Occipital lobe (tissue), 2 donors: ENCODE data around the gene AKNA. TPM values are rescaled to one million over a fixed set of nuclear protein-coding genes. Genes with fewer than 3 reads are reported as not detected.

Source experiments
- DNase-seq: peaks from one replicate; lab custom pipeline; 2025; lab: John Stamatoyannopoulos, UW
- total RNA-seq: library from RNA; depleted of rRNA; stranded (reverse); fragments of >200 nt; gene quantifications from one replicate; pipeline ENCODE4 v1.2.3, GENCODE V29; 2014

AKNA gene
- total RNA-seq, 1 donor from 2014 or later = 3.3 TPM

- no peak for DNase-seq
Observed at GRCh38 chr9:114307899-114308267, 79.9 kb downstream of the AKNA start.

GRCh38 chr9:114304416-114305188 is 83.2 kb downstream of the AKNA start:
- no peak for DNase-seq

DNA sequence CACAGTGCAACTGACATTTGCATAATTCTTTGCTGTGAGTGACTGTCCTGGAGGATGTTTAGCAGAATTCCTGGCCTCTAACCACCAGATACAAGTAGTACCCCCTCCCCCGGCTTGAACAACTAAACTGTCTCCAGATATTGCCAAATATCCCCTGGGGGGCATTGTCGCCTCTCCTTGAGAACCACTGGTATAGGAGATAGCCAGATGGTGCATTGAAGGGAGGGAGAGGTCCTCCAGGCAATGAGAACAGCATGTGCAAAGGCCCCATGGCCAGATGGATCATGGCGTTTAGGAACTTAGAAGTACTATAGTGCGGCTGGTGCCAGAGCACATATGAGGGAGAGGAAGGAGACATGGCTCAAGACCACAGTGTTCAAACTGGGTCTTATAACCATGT is 83.8 kb downstream of the AKNA start:
- no peak for DNase-seq

GRCh38 chr9:114303571-114303970 is 84.2 kb downstream of the AKNA start:
- DNase-seq = no peak

GRCh38 chr9:114302727-114303126 is 85.1 kb downstream of the AKNA start:
- DNase-seq = no peak

DNA sequence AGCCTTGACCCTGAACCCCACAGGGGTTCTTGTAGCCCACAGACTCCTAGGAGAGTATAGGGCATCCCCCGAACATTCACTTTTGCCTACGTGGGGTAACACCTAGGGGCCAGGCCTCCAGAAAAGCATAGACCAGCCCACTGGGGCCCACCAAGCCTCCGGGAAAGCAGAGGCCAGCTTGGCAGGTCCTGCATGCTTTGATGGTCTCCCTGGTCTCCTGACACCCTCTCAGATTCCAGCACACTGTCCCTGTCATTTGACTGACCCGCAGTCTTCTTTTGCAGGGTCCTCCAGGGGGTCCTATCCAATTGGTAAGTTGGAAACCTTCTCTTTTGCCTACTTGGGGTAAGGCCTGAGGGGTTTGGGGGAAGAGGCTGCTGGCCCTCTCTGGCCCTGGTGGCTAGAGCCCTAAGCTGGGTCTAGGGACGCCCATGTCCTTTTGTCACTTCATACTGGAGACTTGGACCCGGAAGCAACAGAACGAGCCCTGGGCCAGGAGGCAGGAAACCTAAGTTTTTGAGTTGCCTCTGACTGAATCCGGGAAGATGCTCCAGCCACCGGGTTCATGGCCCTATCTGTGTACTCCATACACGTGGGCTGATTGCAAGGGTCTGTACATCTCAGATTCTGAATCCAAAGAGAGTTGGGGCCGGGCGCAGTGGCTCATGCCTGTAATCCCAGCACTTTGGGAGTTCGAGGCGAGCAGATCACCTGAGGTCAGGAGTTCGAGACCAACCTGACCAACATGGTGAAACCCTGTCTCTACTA is 85.8 kb downstream of the AKNA start:
- no peak for DNase-seq

DNA sequence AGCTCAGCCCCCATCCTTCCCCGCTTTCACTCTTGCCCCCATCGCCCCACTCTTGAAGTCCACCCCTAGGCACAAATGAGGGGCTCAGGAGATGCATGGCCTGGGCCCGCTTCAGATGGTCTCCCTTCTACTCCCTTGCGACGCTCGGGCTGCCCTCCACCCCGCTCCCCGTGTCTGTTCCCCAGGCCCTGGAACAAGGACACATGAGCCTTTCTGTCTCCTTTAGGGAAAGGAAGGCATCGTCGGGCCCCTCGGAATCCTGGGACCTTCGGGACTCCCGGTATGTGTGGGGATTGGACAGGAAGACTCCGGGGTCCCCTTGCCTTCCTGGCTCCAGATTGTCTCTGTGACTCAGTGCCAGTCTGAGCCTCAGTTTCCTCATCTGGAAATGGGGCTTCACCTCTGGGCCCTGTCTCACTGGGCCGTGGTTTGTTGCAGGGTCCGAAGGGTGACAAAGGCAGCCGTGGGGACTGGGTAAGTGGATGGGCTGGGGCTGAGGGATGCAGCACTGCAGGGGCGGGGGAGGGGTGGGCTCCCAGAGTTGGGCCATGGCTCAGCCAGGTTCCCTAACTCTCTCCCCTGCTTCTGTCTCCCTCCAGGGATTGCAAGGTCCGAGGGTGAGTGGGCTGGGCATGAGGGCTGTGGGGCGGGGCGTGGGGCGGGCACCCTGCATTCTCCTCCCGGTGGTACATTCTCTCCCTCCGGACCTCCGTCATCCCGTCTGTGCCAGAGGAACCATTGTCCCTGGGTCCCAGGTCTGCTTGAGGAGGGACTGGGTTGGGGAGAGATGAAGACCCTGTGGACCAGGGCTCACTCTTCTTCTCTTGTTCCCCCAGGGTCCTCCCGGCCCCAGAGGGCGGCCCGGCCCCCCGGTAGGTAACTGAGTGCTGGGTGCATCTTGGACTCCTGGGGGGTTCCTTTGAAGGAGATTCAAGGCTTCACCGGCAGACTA is 86.7 kb downstream of the AKNA start:
- DNase-seq = no peak

GRCh38 chr9:114300153-114300845 is 87.5 kb downstream of the AKNA start:
- no peak for DNase-seq

DNA sequence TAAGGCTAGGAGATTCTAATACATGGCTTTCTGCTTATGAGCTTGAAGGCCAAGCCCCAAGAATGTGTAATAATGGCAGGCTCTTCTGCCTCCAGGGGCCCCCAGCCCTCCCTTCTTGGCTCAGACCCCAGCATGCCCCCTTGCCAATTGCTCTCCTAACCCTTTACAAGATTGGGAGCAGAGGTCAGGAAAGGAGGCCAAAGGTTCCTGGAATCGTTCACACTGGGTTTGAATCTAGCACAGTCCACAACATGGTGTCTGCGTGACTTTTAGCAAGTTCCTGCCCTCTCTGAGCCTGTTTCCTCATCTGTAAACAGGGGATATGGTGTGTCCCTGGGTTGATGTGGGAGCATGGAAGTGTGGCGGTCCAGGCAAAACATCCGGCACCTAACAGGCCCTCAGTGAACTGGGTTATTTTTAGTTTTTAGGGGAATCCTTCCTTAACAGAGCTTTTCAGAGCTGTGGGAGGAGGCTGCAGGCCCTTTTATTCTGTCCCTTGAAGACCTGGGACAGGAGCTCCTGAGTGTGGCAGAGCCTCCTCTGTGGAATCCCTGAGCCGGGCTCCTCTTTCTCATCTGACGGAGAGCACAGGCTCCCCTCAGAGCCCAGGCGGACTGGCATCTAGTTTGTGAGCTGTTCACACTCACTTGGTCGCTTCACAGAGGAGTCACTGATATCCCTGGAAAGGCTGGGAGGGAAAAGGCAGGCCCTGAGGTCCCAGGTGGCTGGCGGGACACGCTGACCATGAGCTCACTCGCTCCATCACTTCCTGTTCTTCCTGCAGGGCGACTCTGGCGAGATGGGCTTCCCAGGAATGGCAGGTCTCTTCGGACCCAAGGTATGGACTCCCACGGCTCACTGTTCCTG is 88.3 kb downstream of the AKNA start:
- no peak for DNase-seq

DNA sequence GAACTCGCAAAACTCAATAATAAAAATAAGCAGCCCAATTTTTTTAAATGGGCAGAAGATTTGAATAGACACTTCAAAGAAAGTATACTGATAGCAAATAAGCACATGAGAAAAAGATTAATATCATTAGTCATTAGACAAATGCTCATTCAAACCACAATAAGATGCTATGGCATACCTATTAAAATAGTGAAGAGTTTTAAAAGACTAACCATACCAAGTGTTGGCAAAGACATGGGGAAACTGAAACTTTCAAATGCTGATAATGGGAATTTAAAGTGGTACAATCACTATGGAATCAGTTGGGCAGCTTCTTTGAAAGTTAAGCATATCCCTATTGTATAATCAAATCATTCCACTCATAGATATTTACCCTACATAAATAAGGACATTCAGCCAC is 91.4 kb downstream of the AKNA start:
- no peak for DNase-seq

GRCh38 chr9:114294664-114295063 is 93.1 kb downstream of the AKNA start:
- DNase-seq = no peak

DNA sequence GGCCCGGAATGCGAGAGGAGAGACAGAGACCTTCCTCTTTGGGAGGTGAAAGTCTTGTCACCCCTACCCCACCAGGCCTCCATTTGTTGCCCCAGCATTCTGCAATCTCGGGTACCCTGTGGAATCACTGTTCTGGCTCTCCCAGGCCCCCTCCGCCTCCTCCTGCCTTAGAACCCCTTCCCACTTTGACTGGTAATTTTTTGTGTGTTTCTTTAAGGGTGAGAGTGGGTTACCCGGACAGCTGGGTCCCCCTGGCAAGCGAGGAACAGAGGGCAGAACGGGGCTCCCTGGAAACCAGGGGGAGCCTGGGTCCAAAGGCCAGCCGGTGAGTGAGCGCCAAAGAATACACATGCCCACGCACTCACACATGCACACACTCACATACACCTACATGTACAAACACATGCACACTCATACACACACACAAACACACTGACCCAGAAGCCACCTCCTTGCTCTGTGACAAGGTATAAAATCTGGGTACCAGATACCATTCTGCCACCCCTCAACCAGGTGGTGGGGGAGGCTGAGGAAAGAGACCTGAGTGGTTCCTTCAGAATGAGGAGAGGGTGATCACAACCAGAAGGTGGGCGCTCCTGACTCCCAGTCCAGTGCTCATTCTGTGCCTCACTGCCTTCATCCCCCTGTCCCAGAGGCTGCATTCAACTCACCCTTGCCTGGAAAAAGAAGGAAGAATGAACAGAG is 95.7 kb downstream of the AKNA start:
- no peak for DNase-seq

- peak; percentile 16 for DNase-seq
Observed at GRCh38 chr9:114291064-114291474, 96.7 kb downstream of the AKNA start.

DNA sequence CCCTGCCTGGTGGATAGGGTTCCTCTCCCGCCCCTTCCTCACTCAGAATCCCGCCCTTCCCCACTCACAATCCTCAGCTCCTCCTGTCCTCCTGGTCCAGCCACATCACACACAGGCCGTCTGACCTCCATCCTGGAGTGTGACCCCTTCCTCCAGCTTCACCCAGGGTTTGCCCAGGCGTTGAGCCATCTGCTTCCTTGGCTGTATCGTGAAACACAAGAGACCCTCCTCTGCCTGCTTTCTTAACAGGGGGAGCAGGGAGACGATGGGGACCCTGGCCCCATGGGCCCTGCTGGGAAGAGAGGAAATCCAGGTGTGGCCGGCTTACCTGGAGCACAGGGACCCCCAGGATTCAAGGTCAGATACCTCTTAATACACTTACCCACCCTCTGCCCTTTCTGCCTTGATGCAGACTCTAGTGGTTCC is 97.2 kb downstream of the AKNA start:
- DNase-seq = no peak

GRCh38 chr9:114289571-114290481 is 98.0 kb downstream of the AKNA start:
- no peak for DNase-seq

DNA sequence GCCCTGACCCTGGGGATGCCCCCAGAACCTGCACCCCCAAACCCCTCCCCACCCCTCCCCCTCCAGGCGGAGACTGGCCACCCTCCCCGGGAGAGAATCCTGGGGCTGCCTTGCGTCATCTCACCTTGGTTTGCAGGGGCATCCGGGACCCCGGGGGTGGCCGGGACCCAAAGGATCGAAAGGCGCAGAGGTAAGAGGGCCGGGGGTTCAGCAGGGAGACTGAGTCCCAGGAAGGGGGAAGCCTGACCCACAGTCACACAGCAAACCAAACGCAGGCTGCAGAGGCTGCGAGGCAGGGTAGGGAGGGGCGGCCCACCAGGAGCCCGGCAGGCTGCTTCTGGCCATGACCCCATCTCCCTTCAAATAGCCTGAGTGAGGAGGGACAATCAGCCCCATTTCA is 98.7 kb downstream of the AKNA start:
- DNase-seq = no peak

DNA sequence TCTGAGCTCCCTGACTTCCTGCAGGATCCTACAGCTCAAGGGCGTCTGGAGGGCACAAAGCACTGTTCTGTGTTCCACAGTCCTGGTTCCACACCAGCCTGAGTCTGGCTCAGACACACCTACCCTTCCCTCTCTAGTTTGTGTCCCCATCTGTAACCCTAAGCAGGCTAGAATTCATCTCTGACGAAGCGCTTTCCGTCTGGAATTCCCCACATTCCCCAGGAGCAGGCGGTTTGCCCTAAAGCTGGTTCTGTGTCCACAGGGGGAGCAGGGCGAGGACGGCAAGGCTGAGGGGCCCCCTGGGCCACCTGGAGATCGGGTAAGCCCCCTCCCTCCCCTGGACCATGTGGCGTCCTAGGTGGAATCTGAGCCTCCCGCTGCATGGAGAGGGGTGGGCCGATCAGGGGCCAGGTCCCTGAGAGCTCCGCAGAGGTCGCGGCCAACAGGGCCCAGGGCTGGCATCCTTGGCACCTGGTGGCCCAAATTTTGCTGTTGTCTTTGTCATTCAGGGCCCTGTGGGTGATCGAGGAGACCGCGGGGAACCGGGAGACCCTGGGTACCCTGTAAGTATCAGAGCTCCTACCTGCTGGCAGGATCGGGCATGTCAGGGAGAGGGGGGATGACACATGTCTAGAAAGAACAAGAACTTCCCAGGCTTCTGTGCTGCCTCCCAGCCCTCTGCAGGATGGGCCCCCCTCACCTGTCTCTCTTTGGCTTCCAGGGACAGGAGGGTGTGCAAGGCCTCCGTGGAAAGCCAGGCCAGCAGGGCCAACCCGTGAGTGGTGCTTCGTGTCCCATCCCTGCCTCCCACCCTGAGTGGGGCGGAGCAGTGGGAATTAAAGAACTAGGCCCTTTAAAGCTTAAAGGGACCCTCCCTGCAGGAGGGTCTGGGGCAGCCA is 99.3 kb downstream of the AKNA start:
- no peak for DNase-seq
